ENCODE measurements around the gene USP17L22.
"Not testable (repeated sequence)": the region's sequence is repeated elsewhere in the genome, so short reads cannot be mapped to it uniquely, and the experiment has no call there.

Gene USP17L22, protein sequence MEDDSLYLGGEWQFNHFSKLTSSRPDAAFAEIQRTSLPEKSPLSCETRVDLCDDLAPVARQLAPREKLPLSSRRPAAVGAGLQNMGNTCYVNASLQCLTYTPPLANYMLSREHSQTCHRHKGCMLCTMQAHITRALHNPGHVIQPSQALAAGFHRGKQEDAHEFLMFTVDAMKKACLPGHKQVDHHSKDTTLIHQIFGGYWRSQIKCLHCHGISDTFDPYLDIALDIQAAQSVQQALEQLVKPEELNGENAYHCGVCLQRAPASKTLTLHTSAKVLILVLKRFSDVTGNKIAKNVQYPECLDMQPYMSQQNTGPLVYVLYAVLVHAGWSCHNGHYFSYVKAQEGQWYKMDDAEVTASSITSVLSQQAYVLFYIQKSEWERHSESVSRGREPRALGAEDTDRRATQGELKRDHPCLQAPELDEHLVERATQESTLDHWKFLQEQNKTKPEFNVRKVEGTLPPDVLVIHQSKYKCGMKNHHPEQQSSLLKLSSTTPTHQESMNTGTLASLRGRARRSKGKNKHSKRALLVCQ

DNA sequence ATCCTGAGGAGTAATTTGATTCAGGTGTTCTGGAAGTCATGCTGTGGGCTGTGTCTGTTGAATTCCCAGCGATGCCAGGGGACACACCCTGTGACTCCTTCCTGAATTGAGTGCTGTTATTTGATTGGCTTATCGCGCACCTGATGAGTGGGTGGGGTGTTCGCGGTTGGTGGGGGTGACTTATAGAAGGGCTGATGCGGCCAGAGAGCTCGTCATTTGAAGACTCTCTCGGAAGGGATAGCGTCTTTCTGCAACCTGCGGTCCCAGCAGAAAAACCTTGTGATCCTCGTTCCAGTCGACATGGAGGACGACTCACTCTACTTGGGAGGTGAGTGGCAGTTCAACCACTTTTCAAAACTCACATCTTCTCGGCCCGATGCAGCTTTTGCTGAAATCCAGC lies at the start of gene USP17L22:
TSS of gene USP17L22 (plus strand) at position 301 of the 400 bp plus-strand sequence. CDS start at position 301, 0 bp downstream.
- DNase-seq; intact Hi-C loops (cut with DNase I): not testable (repeated sequence)

DNA sequence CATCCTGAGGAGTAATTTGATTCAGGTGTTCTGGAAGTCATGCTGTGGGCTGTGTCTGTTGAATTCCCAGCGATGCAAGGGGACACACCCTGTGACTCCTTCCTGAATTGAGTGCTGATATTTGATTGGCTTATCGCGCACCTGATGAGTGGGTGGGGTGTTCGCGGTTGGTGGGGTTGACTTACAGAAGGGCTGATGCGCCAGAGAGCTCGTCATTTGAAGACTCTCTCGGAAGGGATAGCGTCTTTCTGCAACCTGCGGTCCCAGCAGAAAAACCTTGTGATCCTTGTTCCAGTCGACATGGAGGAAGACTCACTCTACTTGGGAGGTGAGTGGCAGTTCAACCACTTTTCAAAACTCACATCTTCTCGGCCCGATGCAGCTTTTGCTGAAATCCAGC lies 47.6 kb upstream of the USP17L22 start, which contains the start of gene USP17L12:
TSS of gene USP17L12 (plus strand) at position 301 of the 400 bp plus-strand sequence. CDS start at position 301, 0 bp downstream.
- intact Hi-C loops (cut with DNase I); DNase-seq: not testable (repeated sequence)

DNA sequence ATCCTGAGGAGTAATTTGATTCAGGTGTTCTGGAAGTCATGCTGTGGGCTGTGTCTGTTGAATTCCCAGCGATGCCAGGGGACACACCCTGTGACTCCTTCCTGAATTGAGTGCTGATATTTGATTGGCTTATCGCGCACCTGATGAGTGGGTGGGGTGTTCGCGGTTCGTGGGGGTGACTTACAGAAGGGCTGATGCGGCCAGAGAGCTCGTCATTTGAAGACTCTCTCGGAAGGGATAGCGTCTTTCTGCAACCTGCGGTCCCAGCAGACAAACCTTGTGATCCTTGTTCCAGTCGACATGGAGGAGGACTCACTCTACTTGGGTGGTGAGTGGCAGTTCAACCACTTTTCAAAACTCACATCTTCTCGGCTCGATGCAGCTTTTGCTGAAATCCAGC lies 42.8 kb upstream of the USP17L22 start, which contains the start of gene USP17L13:
TSS of gene USP17L13 (plus strand) at position 301 of the 400 bp plus-strand sequence. CDS start at position 301, 0 bp downstream.
- intact Hi-C loops (cut with DNase I); DNase-seq: not testable (repeated sequence)

DNA sequence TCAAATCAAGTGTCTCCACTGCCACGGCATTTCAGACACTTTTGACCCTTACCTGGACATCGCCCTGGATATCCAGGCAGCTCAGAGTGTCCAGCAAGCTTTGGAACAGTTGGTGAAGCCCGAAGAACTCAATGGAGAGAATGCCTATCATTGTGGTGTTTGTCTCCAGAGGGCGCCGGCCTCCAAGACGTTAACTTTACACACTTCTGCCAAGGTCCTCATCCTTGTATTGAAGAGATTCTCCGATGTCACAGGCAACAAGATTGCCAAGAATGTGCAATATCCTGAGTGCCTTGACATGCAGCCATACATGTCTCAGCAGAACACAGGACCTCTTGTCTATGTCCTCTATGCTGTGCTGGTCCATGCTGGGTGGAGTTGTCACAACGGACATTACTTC lies 37.2 kb upstream of the USP17L22 start:
- intact Hi-C loops (cut with DNase I) = not testable (repeated sequence)
- peak in 14 of 42 donors; percentile 1 to 31 (median 12) for DNase-seq

DNA sequence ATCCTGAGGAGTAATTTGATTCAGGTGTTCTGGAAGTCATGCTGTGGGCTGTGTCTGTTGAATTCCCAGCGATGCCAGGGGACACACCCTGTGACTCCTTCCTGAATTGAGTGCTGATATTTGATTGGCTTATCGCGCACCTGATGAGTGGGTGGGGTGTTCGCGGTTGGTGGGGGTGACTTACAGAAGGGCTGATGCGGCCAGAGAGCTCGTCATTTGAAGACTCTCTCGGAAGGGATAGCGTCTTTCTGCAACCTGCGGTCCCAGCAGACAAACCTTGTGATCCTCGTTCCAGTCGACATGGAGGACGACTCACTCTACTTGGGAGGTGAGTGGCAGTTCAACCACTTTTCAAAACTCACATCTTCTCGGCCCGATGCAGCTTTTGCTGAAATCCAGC lies 33.3 kb upstream of the USP17L22 start, which contains the start of gene USP17L15:
TSS of gene USP17L15 (plus strand) at position 301 of the 400 bp plus-strand sequence. CDS start at position 301, 0 bp downstream.
- DNase-seq; intact Hi-C loops (cut with DNase I): not testable (repeated sequence)

DNA sequence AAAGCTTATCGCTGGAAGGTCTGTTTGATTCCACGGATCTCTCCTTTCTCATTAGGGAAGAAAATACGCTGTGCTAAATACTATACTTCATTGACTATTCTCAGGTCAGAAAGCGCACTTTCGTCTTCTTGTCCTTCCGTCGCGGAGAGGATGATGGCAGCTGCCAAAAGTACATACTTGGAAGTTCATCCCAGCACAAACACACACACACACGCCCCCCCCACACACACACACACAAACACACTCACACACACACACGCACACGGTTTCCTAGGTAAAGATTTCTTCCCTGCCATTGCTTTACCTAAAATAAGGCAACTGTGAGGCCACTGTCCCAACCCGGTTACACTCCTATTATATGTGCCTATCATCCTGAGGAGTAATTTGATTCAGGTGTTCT lies 29.0 kb upstream of the USP17L22 start:
- DNase-seq = peak in 20 of 42 donors; percentile 1 to 54 (median 8)
- intact Hi-C loops (cut with DNase I) = not testable (repeated sequence)

DNA sequence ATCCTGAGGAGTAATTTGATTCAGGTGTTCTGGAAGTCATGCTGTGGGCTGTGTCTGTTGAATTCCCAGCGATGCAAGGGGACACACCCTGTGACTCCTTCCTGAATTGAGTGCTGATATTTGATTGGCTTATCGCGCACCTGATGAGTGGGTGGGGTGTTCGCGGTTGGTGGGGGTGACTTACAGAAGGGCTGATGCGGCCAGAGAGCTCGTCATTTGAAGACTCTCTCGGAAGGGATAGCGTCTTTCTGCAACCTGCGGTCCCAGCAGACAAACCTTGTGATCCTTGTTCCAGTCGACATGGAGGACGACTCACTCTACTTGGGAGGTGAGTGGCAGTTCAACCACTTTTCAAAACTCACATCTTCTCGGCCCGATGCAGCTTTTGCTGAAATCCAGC lies 23.8 kb upstream of the USP17L22 start, which contains the start of gene USP17L17:
TSS of gene USP17L17 (plus strand) at position 301 of the 400 bp plus-strand sequence. CDS start at position 301, 0 bp downstream.
- intact Hi-C loops (cut with DNase I); DNase-seq: not testable (repeated sequence)

DNA sequence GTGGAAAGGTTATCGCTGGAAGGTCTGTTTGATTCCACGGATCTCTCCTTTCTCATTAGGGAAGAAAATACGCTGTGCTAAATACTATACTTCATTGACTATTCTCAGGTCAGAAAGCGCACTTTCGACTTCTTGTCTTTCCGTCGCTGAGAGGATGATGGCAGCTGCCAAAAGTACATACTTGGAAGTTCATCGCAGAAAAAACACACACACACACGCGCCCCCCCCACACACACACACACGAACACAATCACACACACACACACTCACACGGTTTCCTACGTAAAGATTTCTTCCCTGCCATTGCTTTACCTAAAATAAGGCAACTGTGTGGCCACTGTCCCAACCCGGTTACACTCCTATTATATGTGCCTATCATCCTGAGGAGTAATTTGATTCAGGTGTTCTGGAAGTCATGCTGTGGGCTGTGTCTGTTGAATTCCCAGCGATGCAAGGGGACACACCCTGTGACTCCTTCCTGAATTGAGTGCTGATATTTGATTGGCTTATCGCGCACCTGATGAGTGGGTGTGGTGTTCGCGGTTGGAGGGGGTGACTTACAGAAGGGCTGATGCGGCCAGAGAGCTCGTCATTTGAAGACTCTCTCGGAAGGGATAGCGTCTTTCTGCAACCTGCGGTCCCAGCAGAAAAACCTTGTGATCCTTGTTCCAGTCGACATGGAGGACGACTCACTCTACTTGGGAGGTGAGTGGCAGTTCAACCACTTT lies 19.3 kb upstream of the USP17L22 start, which contains the start of gene USP17L18:
TSS of gene USP17L18 (plus strand) at position 678 of the 728 bp plus-strand sequence. CDS start at position 678, 0 bp downstream.
- DNase-seq = peak in 26 of 42 donors; percentile 1 to 54 (median 12)
- intact Hi-C loops (cut with DNase I) = not testable (repeated sequence)

DNA sequence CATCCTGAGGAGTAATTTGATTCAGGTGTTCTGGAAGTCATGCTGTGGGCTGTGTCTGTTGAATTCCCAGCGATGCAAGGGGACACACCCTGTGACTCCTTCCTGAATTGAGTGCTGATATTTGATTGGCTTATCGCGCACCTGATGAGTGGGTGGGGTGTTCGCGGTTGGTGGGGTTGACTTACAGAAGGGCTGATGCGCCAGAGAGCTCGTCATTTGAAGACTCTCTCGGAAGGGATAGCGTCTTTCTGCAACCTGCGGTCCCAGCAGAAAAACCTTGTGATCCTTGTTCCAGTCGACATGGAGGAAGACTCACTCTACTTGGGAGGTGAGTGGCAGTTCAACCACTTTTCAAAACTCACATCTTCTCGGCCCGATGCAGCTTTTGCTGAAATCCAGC lies 14.3 kb upstream of the USP17L22 start, which contains the start of gene USP17L19:
TSS of gene USP17L19 (plus strand) at position 301 of the 400 bp plus-strand sequence. CDS start at position 301, 0 bp downstream.
- DNase-seq; intact Hi-C loops (cut with DNase I): not testable (repeated sequence)

DNA sequence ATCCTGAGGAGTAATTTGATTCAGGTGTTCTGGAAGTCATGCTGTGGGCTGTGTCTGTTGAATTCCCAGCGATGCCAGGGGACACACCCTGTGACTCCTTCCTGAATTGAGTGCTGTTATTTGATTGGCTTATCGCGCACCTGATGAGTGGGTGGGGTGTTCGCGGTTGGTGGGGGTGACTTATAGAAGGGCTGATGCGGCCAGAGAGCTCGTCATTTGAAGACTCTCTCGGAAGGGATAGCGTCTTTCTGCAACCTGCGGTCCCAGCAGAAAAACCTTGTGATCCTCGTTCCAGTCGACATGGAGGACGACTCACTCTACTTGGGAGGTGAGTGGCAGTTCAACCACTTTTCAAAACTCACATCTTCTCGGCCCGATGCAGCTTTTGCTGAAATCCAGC lies 9.6 kb upstream of the USP17L22 start, which contains the start of gene USP17L20:
TSS of gene USP17L20 (plus strand) at position 301 of the 400 bp plus-strand sequence. CDS start at position 301, 0 bp downstream.
- intact Hi-C loops (cut with DNase I); DNase-seq: not testable (repeated sequence)

DNA sequence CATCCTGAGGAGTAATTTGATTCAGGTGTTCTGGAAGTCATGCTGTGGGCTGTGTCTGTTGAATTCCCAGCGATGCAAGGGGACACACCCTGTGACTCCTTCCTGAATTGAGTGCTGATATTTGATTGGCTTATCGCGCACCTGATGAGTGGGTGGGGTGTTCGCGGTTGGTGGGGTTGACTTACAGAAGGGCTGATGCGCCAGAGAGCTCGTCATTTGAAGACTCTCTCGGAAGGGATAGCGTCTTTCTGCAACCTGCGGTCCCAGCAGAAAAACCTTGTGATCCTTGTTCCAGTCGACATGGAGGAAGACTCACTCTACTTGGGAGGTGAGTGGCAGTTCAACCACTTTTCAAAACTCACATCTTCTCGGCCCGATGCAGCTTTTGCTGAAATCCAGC lies 4.8 kb upstream of the USP17L22 start, which contains the start of gene USP17L21:
TSS of gene USP17L21 (plus strand) at position 301 of the 400 bp plus-strand sequence. CDS start at position 301, 0 bp downstream.
- DNase-seq; intact Hi-C loops (cut with DNase I): not testable (repeated sequence)

DNA sequence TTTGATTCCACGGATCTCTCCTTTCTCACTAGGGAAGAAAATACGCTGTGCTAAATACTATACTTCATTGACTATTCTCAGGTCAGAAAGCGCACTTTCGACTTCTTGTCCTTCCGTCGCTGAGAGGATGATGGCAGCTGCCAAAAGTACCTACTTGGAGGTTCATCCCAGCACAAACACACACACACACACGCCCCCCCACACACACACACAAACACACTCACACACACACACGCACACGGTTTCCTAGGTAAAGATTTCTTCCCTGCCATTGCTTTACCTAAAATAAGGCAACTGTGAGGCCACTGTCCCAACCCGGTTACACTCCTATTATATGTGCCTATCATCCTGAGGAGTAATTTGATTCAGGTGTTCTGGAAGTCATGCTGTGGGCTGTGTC lies 4.3 kb downstream of the USP17L22 start:
- intact Hi-C loops (cut with DNase I) = not testable (repeated sequence)
- peak in 31 of 42 donors; percentile 0 to 70 (median 31) for DNase-seq

All from head of caudate nucleus (tissue), 42 donors.